CD4-positive, alpha-beta memory T cell (primary cell): ENCODE results near the gene PRH1. TPM values are rescaled to one million over a fixed set of nuclear protein-coding genes. Genes with fewer than 3 reads are reported as not detected.

Experiments used
- CTCF ChIA-PET: fragments of 350-600 bp; sonication (Branson Sonifier 250); formaldehyde crosslinking; loops from one replicate; lab custom pipeline; 2021; ENCODE audit warnings: inconsistent platforms; ENCODE audit not compliant: partially characterized antibody; lab: Charles Lee
- POLR2A ChIA-PET: fragments of 350-600 bp; sonication (Branson Sonifier 250); formaldehyde crosslinking; loops from one replicate; lab custom pipeline; 2021; ENCODE audit not compliant: partially characterized antibody; lab: Charles Lee
- DNase-seq, 5 donors: peaks; one replicate each; pipeline versions ENCODE4 v3.0.0 to v3.0.0-alpha.2; 2020 to 2022; ENCODE audit warnings: mixed read lengths in 1 of 5
- H3K27ac ChIP-seq: one replicate; pipeline ENCODE4 v1.7.0; 2013; ENCODE audit warnings: low read depth, low read length
- H3K27me3 ChIP-seq: 2 replicates; pipeline ENCODE4 v1.7.0; 2013; ENCODE audit warnings: mild to moderate bottlenecking, low read length, moderate library complexity; ENCODE audit not compliant: insufficient read depth
- H3K36me3 ChIP-seq: 2 replicates; pipeline ENCODE4 v1.7.0; 2013; ENCODE audit warnings: mild to moderate bottlenecking, low read length, moderate library complexity; ENCODE audit not compliant: insufficient read depth
- H3K4me1 ChIP-seq: 2 replicates; pipeline ENCODE4 v1.7.0; 2013; ENCODE audit warnings: mild to moderate bottlenecking, low read length, moderate library complexity; ENCODE audit not compliant: insufficient read depth
- H3K4me3 ChIP-seq, 2 donors: one replicate each; pipeline ENCODE4 v1.7.0; 2013; ENCODE audit warnings: low read length in 2 of 2, mild to moderate bottlenecking in 1 of 2
- H3K9me3 ChIP-seq, 2 donors: one replicate each; pipeline ENCODE4 v1.7.0; 2013; ENCODE audit warnings: low read length in 2 of 2, control low read depth in 1 of 2; ENCODE audit not compliant: control insufficient read depth in 1 of 2
- H3K27ac Mint-ChIP-seq, 7 donors: one replicate each; pipeline ENCODE4 v1.8.0; 2020 to 2021; ENCODE audit warnings: mixed read lengths in 7 of 7, mild to moderate bottlenecking in 6 of 7, inconsistent platforms in 3 of 7, moderate library complexity in 3 of 7
- H3K27me3 Mint-ChIP-seq, 2 donors: one replicate each; pipeline ENCODE4 v1.8.0; 2020 to 2021; ENCODE audit warnings: mixed read lengths in 2 of 2
- H3K36me3 Mint-ChIP-seq, 2 donors: one replicate each; pipeline ENCODE4 v1.8.0; 2020 to 2021; ENCODE audit warnings: mixed read lengths in 2 of 2, inconsistent platforms in 1 of 2, mild to moderate bottlenecking in 1 of 2
- H3K4me1 Mint-ChIP-seq, 4 donors: one replicate each; pipeline ENCODE4 v1.8.0; 2020 to 2021; ENCODE audit warnings: mixed read lengths in 4 of 4, mild to moderate bottlenecking in 1 of 4
- H3K4me3 Mint-ChIP-seq, 8 donors: one replicate each; pipeline ENCODE4 v1.8.0; 2020 to 2021; ENCODE audit warnings: mixed read lengths in 8 of 8, mild to moderate bottlenecking in 7 of 8, moderate library complexity in 6 of 8, inconsistent platforms in 3 of 8
- H3K9me3 Mint-ChIP-seq, 8 donors: one replicate each; pipeline ENCODE4 v1.8.0; 2020 to 2021; ENCODE audit warnings: mixed read lengths in 8 of 8, mild to moderate bottlenecking in 5 of 8, inconsistent platforms in 3 of 8, moderate library complexity in 1 of 8
- intact Hi-C: fragments of 100-400 bp; cut with micrococcal nuclease; formaldehyde crosslinking; loops from one replicate; pipeline ENCODE4 v1.15.1; 2023
- polyA plus RNA-seq, 2 donors: library from polyadenylated mRNA; unstranded; fragments of 300-500 nt; fragmentation: Illumina TruSeq; gene quantifications; one replicate each; pipeline ENCODE4 v1.2.3, GENCODE V29; 2021
- total RNA-seq, 2 experiments: library from RNA; stranded (reverse); gene quantifications; one replicate each; pipeline ENCODE4 v1.2.3, GENCODE V29; 2021

PRH1 gene
- total and polyA plus RNA-seq, 4 experiments from 2014 or later, result 1.2 to 18.0 (median 14.3) TPM

DNA sequence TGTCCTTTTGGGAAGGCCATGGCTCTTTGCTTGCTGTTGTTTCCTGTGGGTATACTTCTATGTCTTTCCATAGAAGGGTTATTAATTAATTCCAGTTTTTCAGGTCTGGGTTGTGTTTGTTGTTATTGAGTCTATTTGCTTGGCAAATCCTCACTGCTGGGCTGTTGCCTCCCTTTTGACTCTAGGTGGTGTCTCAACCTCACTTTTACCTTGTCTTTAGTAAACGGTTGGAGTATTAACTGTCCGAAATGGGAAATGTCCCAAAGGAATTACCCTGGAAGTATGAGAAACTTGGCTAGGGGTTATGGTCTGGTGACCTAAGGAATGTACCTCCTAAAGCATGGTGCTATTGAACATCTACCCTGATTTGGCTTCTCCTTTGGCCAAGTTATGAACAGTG is 16.7 kb downstream of the PRH1 start:
- Histone ChIP-seq H3K9me3 (peaks cover 0 to 6% of the 10 kb centered on the region in 2 donors), H3K4me3 (no peak overlapping the region), H3K27ac (no peak overlapping the region), H3K36me3 (no peaks in the 10 kb centered on the region), H3K4me1 (no peaks in the 10 kb centered on the region), H3K27me3 (no peaks in the 10 kb centered on the region)
- H3K9me3 Mint-ChIP-seq, result peaks cover 2 to 22% (median 17%) of the 10 kb centered on the region in 8 donors
- H3K4me3 Mint-ChIP-seq, result no peak overlapping the region
- no peak for DNase-seq
- H3K4me1 Mint-ChIP-seq, result no peaks in the 10 kb centered on the region
- no peaks in the 10 kb centered on the region for H3K27me3 Mint-ChIP-seq
- POLR2A ChIA-PET, result no interaction called here
- intact Hi-C loops, result no loop called here
- peaks cover 27 to 67% of the 10 kb centered on the region in 2 donors for H3K36me3 Mint-ChIP-seq
- H3K27ac Mint-ChIP-seq, result no peak overlapping the region
- CTCF ChIA-PET, result no interaction called here

DNA sequence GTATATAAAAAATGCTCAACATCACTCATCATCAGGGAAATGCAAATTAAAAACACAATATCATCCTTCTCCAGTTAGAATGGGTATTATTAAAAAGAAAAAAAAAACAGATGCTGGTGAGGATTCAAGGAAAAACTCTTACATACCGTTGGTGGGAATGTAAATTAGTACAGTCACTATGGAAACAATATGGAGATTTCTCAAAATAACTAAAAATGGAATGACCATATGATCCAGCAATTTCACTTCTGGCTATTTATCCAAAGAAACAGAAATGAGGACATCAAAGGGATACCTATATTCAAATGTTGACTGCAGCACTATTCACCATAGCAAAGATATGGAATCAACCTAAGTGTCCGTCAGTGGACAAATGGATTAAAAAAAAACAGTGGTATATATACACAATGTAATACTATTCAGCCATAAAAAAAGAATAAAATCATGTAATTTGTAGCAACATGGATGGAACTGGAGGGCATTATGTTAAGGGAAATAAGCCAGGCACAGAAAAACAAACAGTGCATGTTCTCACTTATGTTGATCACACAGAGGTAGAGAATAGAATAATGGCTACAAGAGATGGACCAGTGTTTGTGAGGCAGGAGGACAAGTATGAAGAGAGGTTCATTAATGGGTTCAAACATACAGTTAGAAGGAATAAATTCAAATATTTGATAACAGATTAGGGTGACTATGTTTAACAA is 20.4 kb downstream of the PRH1 start:
- H3K27me3 ChIP-seq, result no peaks in the 10 kb centered on the region
- no peaks in the 10 kb centered on the region for H3K36me3 ChIP-seq
- no peak overlapping the region for H3K4me3 ChIP-seq
- no peak overlapping the region for H3K4me3 Mint-ChIP-seq
- CTCF ChIA-PET, result no interaction called here
- H3K9me3 Mint-ChIP-seq, result peaks cover 2 to 55% (median 41%) of the 10 kb centered on the region in 8 donors
- intact Hi-C loops, result no loop called here
- H3K4me1 Mint-ChIP-seq, result no peaks in the 10 kb centered on the region
- no peaks in the 10 kb centered on the region for H3K27me3 Mint-ChIP-seq
- H3K4me1 ChIP-seq, result no peaks in the 10 kb centered on the region
- POLR2A ChIA-PET, result no interaction called here
- peaks cover 48 to 88% of the 10 kb centered on the region in 2 donors for H3K36me3 Mint-ChIP-seq
- no peak overlapping the region for H3K27ac Mint-ChIP-seq
- no peak overlapping the region for H3K27ac ChIP-seq
- DNase-seq, result no peak
- H3K9me3 ChIP-seq, result peaks cover 0 to 10% of the 10 kb centered on the region in 2 donors

DNA sequence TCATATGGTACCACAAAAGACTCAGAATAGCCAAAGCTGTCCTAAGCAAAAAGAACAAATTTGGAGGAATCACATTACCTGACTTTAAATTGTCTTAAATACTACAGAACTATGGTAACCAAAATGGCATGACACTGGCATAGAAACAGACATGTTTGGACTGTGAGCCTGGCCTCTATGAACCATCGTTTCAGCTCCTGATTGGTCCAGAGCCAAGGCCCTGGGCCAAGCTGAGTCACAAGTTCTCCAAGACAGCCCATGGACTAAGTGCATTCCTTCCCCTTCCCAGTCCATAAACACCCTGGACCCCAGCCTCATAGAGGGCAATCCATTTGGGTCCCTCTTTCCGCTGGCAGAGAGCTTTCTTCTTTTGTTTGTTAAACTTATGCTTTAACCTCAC is 22.7 kb downstream of the PRH1 start:
- H3K27me3 Mint-ChIP-seq, result no peaks in the 10 kb centered on the region
- H3K4me1 Mint-ChIP-seq, result no peaks in the 10 kb centered on the region
- peaks cover 0 to 13% of the 10 kb centered on the region in 2 donors for H3K9me3 ChIP-seq
- peaks cover 4 to 78% (median 62%) of the 10 kb centered on the region in 8 donors for H3K9me3 Mint-ChIP-seq
- intact Hi-C loops, result no loop called here
- no peaks in the 10 kb centered on the region for H3K4me1 ChIP-seq
- no peak overlapping the region for H3K27ac Mint-ChIP-seq
- DNase-seq, result no peak
- POLR2A ChIA-PET, result no interaction called here
- peaks cover 64 to 89% of the 10 kb centered on the region in 2 donors for H3K36me3 Mint-ChIP-seq
- CTCF ChIA-PET, result no interaction called here
- no peak overlapping the region for H3K4me3 Mint-ChIP-seq
- H3K27me3 ChIP-seq, result no peaks in the 10 kb centered on the region
- H3K4me3 ChIP-seq, result no peak overlapping the region
- no peak overlapping the region for H3K27ac ChIP-seq
- H3K36me3 ChIP-seq, result no peaks in the 10 kb centered on the region

DNA sequence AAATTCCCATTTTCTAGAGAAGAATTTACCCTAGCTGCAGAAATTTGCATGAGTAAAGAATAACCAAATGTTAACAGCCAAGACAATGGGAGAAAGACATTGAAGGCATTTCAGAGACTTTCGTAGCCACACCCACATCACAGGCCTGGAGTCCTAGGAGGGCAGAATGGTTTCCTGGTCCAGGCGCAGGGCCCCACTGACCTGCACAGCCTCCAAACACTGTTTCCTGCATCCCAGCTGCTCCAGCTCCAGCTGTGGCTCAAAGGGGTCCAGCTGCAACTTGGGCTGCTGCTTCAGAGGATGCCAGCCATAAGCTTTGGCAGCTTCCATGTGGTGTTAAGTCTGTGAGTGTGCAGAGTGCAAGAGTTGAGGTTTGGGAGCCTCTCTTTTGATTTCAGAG is 28.2 kb downstream of the PRH1 start:
- no peak for DNase-seq
- Histone ChIP-seq H3K4me1 (peaks cover 19% of the 10 kb centered on the region), H3K36me3 (no peaks in the 10 kb centered on the region), H3K27me3 (no peaks in the 10 kb centered on the region), H3K27ac (no peak overlapping the region), H3K9me3 (peaks cover 0 to 6% of the 10 kb centered on the region in 2 donors), H3K4me3 (no peak overlapping the region)
- Mint-ChIP-seq H3K4me1 (peaks cover 26 to 45% (median 28%) of the 10 kb centered on the region in 4 donors), H3K27me3 (no peaks in the 10 kb centered on the region), H3K4me3 (no peak overlapping the region), H3K9me3 (peaks cover 2 to 51% (median 38%) of the 10 kb centered on the region in 8 donors), H3K27ac (no peak overlapping the region), H3K36me3 (peaks cover 45 to 66% of the 10 kb centered on the region in 2 donors)
- CTCF ChIA-PET, result interaction anchor here (1.4 kb wide), 1 partner anchor 344 kb away, joined by 4 read pairs; no protein-coding TSS in a partner anchor
- POLR2A ChIA-PET, result no interaction called here
- intact Hi-C loops, result no loop called here

DNA sequence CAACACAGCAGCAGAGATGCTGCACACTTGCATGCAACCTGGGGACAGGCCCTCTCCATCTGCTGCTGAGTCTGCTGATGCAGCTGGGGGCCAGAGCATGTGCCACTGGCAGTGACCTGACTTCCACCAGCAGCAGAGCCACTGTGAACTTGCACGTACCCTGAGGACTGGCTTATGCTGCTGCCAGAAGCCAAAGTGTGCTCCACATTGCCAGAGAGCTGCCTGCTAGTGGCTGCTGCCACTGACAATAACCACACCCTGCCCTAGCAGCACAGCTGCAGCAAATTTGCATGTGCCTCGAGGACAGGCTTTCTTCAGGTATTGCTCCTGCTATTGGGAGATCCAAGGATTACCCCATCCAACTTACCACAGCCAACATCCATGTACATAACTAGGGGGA is 30.3 kb downstream of the PRH1 start:
- peaks cover 36% of the 10 kb centered on the region for H3K4me1 ChIP-seq
- DNase-seq, result no peak
- no peak overlapping the region for H3K27ac ChIP-seq
- Mint-ChIP-seq H3K27me3 (no peaks in the 10 kb centered on the region), H3K9me3 (peaks cover 2 to 33% (median 27%) of the 10 kb centered on the region in 8 donors), H3K4me1 (peaks cover 41 to 61% (median 44%) of the 10 kb centered on the region in 4 donors), H3K36me3 (peaks cover 32 to 51% of the 10 kb centered on the region in 2 donors), H3K27ac (peak overlapping the region in 1 of 7 donors; percentile 47), H3K4me3 (no peak overlapping the region)
- ChIA-PET CTCF (no interaction called here), POLR2A (no interaction called here)
- H3K9me3 ChIP-seq, result peaks cover 0 to 6% of the 10 kb centered on the region in 2 donors
- no peak overlapping the region for H3K4me3 ChIP-seq
- intact Hi-C loops, result no loop called here
- H3K36me3 ChIP-seq, result no peaks in the 10 kb centered on the region
- no peaks in the 10 kb centered on the region for H3K27me3 ChIP-seq

DNA sequence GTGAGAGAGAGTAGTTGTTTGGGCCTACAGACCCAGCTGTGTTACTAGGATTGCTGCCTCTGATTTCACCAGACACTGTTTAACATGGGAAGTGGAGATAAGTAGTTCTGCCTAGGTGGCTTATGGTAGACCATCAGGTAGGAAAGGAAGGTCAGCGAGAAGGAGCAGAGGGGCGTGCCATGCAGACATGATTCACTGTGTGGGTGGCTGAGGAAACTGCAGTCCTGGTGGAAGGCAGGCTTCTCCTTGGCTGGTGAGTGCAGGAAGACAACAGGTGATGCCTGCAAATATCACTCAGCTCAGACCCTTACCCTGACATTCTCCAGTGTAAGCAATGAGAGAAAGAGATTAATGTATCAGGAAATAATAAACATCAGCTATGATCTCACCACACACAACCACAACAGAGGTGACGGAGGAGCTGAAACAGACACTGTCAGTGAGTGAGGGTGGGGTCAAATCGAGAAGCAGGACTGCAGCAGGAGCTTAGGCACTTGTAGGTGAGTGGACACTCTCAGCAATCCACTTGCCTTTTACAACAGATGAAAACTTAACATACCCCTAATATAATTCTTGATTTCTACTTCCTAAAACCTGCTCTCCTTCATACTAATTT is 32.7 kb downstream of the PRH1 start:
- H3K4me1 Mint-ChIP-seq, result peaks cover 41 to 61% (median 46%) of the 10 kb centered on the region in 4 donors
- POLR2A ChIA-PET, result no interaction called here

DNA sequence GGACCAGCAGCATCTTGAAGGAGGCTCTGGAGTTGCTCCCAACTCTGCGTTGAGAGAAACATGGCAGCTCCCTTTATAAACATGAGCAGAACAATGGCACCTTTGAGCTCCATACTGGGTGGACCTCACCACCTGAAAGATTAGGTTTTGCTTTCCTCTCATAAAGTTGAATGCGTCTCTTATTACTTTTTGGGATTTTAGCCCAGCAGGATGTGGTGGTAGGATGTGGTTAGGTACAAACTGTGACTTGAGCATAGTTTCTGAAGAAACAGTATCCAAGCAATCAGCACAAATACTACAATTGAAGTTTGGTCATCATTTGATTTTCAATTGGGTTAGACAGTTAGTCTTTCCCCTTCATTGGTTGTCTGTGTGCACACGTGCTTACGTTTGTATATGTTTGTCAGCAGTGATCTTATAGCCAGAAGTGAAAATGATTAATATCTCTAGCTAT is 34.6 kb downstream of the PRH1 start, which contains the start of gene PRR4:
TSS of gene PRR4 (minus strand) at position 51 of the 454 bp plus-strand sequence. CDS start at position 13, 38 bp downstream.
- Histone ChIP-seq H3K27me3 (no peaks in the 10 kb centered on the region), H3K9me3 (no peaks in the 10 kb centered on the region), H3K36me3 (no peaks in the 10 kb centered on the region), H3K4me1 (peaks cover 36% of the 10 kb centered on the region), H3K27ac (no peak within 1 kb of the TSS), H3K4me3 (no peak within 1 kb of the TSS)
- POLR2A ChIA-PET, result no interaction called here
- CTCF ChIA-PET, result no interaction called here
- Mint-ChIP-seq H3K9me3 (peaks cover 0 to 4% (median 0%) of the 10 kb centered on the region in 8 donors), H3K4me3 (peak within 1 kb of the TSS in 5 of 8 donors; percentile 7 to 67 (median 9)), H3K27me3 (no peaks in the 10 kb centered on the region), H3K27ac (peak within 1 kb of the TSS in 6 of 7 donors; percentile 8 to 88 (median 58)), H3K36me3 (peaks cover 26 to 52% of the 10 kb centered on the region in 2 donors), H3K4me1 (peaks cover 39 to 52% (median 43%) of the 10 kb centered on the region in 4 donors)
- peak; percentile 37 to 62 (median 50) for DNase-seq
- intact Hi-C loops, result no loop called here

More for the DNA sequence above, 32.7 kb downstream of the PRH1 start:
- peaks cover 36% of the 10 kb centered on the region for H3K4me1 ChIP-seq
- H3K27ac Mint-ChIP-seq, result peak overlapping the region in 5 of 7 donors; percentile 0 to 82 (median 68)
- peak overlapping the region in 6 of 8 donors; percentile 2 to 67 (median 18) for H3K4me3 Mint-ChIP-seq
- no peaks in the 10 kb centered on the region for H3K27me3 ChIP-seq
- peaks cover 0 to 11% (median 6%) of the 10 kb centered on the region in 8 donors for H3K9me3 Mint-ChIP-seq
- no peaks in the 10 kb centered on the region for H3K36me3 ChIP-seq
- H3K4me3 ChIP-seq, result no peak overlapping the region
- no peaks in the 10 kb centered on the region for H3K27me3 Mint-ChIP-seq
- no peak overlapping the region for H3K27ac ChIP-seq
- intact Hi-C loops, result no loop called here
- H3K36me3 Mint-ChIP-seq, result peaks cover 28 to 50% of the 10 kb centered on the region in 2 donors
- peak in 4 of 5 donors; percentile 6 to 15 (median 12) for DNase-seq
- H3K9me3 ChIP-seq, result peaks cover 0 to 3% of the 10 kb centered on the region in 2 donors
- CTCF ChIA-PET, result no interaction called here
